DLD1 (cell line): ENCODE measurements around the gene EAF1.
"Not testable (repeated sequence)": the region's sequence is repeated elsewhere in the genome, so short reads cannot be mapped to it uniquely, and the experiment has no call there.

Experiments
- in situ Hi-C: cut with HindIII; loops from 2 replicates; pipeline ENCODE4 v1.10.0; 2017; ENCODE audit warnings: low sequenced_read_pairs

EAF1 gene

GRCh38 chr3:15477951-15478639 is 50.7 kb downstream of the EAF1 start:
- in situ Hi-C loops, result no loop called here

DNA sequence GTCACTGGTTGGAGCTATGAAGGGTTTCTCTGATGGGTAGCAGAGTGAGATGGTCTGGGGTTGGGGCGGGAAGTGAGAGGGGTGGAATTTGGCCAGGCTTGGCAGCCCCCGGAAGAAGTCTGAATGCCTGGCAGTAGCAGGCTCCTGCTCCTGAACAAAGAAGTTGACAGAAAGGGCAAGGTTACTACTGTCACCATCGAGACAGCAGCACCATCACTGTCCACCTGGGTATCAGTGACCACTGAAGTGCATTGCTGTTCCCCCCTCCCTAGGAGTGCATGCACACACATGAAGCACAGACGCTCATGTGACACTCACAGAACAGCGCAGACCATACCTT is 51.2 kb downstream of the EAF1 start:
- in situ Hi-C loops, result no loop called here

DNA sequence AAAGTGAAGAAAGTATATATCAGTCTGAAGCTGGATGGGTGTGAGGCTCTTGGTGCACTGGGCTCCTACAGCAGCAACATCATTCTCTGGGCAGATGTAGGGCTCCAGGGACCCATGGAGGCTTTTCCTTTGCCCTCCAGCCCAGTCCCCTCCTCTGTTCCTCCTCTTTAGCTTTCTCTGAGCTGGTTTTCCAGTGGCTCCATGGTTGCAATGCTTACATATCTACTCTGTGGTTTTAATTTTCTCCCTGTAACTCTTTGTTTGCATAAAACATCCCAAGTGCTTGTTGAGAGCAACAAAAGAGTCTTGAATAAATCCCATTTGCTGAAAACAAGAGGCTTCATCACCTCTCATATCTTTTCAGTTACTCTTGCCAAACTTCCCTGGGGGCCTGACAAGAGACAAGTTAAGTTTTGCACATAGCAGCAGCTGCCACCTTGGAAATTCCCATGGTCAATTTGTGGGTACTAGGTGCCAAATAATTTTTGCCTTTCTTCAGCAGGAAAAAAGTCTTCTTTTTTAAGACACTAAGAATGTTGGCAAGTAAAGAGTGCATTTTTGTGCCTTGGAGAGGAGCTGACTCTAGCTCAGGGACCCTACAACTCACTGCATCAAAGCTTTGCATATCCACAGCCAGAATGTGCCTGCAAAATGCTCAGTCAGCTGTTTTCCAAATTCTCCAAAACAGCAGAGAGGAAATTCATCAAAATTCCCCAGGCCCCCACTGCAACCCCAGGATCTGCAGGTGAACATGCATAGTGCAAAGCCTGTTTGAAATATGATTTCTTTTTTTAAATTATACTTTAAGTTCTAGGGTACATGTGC is 52.2 kb downstream of the EAF1 start:
- in situ Hi-C loops, result no loop called here

GRCh38 chr3:15484551-15484950 is 57.2 kb downstream of the EAF1 start:
- in situ Hi-C loops, result not testable (repeated sequence)

- in situ Hi-C loops, result no loop called here
Measured at GRCh38 chr3:15486020-15486419, 58.6 kb downstream of the EAF1 start.

DNA sequence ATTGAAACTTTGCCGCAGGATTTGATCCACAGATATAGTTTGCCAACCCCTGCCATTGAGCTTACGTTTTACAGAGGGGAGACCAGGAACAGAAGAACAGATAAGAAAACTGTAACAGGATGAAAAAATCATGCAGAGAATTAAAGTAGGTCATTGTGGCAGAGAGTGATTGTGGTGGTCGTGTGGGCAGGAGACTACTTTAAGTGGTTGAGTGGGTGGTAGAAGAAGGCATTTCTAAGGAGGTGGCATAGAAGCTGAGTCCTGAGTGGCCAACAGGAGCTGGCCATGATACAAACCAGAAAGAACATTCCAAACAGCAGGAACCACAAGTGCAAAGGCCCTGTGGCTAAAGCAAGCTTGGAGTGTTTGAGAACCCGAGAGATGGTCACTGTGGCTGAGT is 59.6 kb downstream of the EAF1 start:
- in situ Hi-C loops, result no loop called here

DNA sequence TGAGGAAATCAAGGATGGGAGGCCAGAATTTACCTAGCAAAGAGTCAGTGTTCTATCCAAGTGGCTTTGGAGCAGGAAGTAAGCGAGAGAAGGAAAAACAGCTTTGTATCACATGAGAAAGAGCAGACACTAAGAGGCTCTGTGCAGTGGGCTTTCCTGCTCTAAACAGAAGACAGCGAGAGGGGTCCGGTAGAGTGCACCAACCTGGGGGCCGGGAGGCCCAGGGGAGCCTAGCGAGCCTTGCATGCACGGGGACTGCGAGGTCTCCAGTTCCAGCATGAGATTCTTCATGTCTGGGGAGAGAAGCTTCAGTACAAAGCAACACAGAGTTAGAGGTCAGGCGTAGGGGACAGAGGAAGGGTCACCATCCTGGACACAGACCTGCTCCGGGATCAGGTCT is 60.6 kb downstream of the EAF1 start:
- in situ Hi-C loops, result no loop called here

DNA sequence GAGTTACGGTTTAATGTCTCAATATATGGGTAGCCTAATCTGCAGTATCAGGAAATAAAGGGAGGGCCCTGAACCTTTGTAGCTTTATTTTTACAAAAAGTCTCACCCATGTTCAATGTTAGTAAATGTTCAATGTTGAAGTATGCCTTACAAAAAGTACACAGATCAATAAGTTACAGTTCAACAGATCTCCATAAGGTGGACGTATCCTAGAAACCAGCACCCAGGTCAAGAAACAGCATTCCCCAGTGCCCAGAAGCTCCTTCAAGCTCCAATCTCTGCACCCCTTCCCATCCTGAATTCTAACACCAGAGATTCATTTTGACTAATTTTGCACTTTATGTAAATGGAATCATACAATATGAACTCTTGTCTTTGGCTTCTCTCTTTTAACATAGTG is 62.8 kb downstream of the EAF1 start:
- in situ Hi-C loops, result no loop called here

DNA sequence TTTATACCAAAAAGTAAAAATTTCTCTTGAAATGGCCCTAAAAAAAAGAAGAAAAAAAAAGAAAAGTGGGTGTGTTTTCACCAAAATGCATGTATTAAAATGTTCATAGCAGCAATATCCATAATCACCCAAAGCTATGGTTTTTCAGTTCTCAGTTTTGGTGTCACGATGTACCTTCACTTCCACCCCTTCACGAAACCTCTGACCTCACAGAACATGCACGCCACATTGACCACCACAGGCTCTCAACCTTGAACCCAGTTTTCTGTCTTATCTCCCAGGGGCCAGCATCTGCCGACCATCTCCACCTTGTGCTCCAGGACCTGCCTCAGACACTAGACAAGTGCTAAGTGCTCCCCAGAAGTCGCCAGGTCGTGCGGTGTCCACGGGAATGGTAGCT is 63.7 kb downstream of the EAF1 start:
- in situ Hi-C loops, result no loop called here
